K562 treated with DMSO at 1 percent for 4 hours (cell line): Measurements from ENCODE around the gene PLD2. TPM values are rescaled to one million over a fixed set of nuclear protein-coding genes. Genes with fewer than 3 reads are reported as not detected.

Experiments used
- total RNA-seq: library from RNA; unstranded; fragments of 300-600 nt; gene quantifications from 2 replicates; pipeline ENCODE4 v1.2.3, GENCODE V29; 2022; ENCODE audit not compliant: insufficient read depth

Gene PLD2
- 4.0 and 14.9 TPM in 2 replicates for total RNA-seq

GRCh38 chr17:4806777-4807604 is at the start of gene PLD2:
TSS of gene PLD2 (plus strand) at chr17:4807152. CDS start at chr17:4807773, 621 bp downstream.

GRCh38 chr17:4771519-4772234 is 35.3 kb upstream of the PLD2 start, which contains the start of gene TM4SF5:
TSS of gene TM4SF5 (plus strand) at chr17:4771886. CDS start at chr17:4771923, 37 bp downstream.

GRCh38 chr17:4786106-4786511 is 20.8 kb upstream of the PLD2 start, which contains the start of gene VMO1:
TSS of gene VMO1 (minus strand) at chr17:4786364. CDS start at chr17:4786352, 12 bp downstream.

GRCh38 chr17:4788807-4789700 is 17.9 kb upstream of the PLD2 start, which contains the start of gene GLTPD2:
TSS of gene GLTPD2 (plus strand) at chr17:4788964. CDS start at chr17:4789012, 48 bp downstream.

GRCh38 chr17:4802228-4802627 is 4.7 kb upstream of the PLD2 start, which contains the start of gene C17orf114:
TSS of gene C17orf114 (minus strand) at chr17:4802328.

GRCh38 chr17:4833178-4833940 is 26.4 kb downstream of the PLD2 start, which contains the start of gene MINK1:
TSS of gene MINK1 (plus strand) at chr17:4833340. CDS start at chr17:4833584, 244 bp downstream.

Other genes starting within 250 kb of the PLD2 start
- not detected in 2 replicates for gene GGT6, start 246.6 kb upstream of the PLD2 start, total RNA-seq
- gene SMTNL2, start 222.6 kb upstream of the PLD2 start, total RNA-seq: not detected in 2 replicates
- not detected in 2 replicates for gene ALOX15, start 165.5 kb upstream of the PLD2 start, total RNA-seq
- 37.2 and 38.9 TPM in 2 replicates for gene PELP1, start 103.0 kb upstream of the PLD2 start, total RNA-seq
- gene ARRB2, start 96.5 kb upstream of the PLD2 start, total RNA-seq: 18.1 and 20.6 TPM in 2 replicates
- gene MED11, start 75.7 kb upstream of the PLD2 start, total RNA-seq: 4.9 and 10.5 TPM in 2 replicates
- not detected in 2 replicates for gene ZMYND15, start 67.3 kb upstream of the PLD2 start, total RNA-seq
- not detected in 2 replicates for gene CXCL16, start 67.2 kb upstream of the PLD2 start, total RNA-seq
- not detected in 2 replicates for gene TM4SF5, start 35.3 kb upstream of the PLD2 start, total RNA-seq
- not detected in 2 replicates for gene VMO1, start 20.8 kb upstream of the PLD2 start, total RNA-seq
- 1.6 TPM in 1 of 2 replicates, not detected in the other for gene GLTPD2, start 18.2 kb upstream of the PLD2 start, total RNA-seq
- gene PSMB6, start 11.0 kb upstream of the PLD2 start, total RNA-seq: 139 and 156 TPM in 2 replicates
- 22.4 and 27.5 TPM in 2 replicates for gene MINK1, start 26.2 kb downstream of the PLD2 start, total RNA-seq
- 0.50 and 0.97 TPM in 2 replicates for gene C17orf107, start 92.4 kb downstream of the PLD2 start, total RNA-seq
- not detected in 2 replicates for gene CHRNE, start 95.9 kb downstream of the PLD2 start, total RNA-seq
- 0.71 TPM in 1 of 2 replicates, not detected in the other for gene GP1BA, start 125.1 kb downstream of the PLD2 start, total RNA-seq
- 45.8 and 50.8 TPM in 2 replicates for gene SLC25A11, start 132.9 kb downstream of the PLD2 start, total RNA-seq
- 36.9 and 40.4 TPM in 2 replicates for gene RNF167, start 133.1 kb downstream of the PLD2 start, total RNA-seq
- 558 and 653 TPM in 2 replicates for gene PFN1, start 141.4 kb downstream of the PLD2 start, total RNA-seq
- 19.1 and 33.4 TPM in 2 replicates for gene ENO3, start 144.0 kb downstream of the PLD2 start, total RNA-seq
- 30.6 and 35.7 TPM in 2 replicates for gene SPAG7, start 160.7 kb downstream of the PLD2 start, total RNA-seq
- 17.0 and 18.7 TPM in 2 replicates for gene CAMTA2, start 180.5 kb downstream of the PLD2 start, total RNA-seq
- gene INCA1, start 190.4 kb downstream of the PLD2 start, total RNA-seq: not detected in 2 replicates
- 10.5 and 12.7 TPM in 2 replicates for gene KIF1C, start 190.8 kb downstream of the PLD2 start, total RNA-seq
- gene SLC52A1, start 228.3 kb downstream of the PLD2 start, total RNA-seq: not detected in 2 replicates